SK-N-SH (cell line): ENCODE results near the gene ELP1. TPM values are rescaled to one million over a fixed set of nuclear protein-coding genes. Genes with fewer than 3 reads are reported as not detected.

Experiments used
- CTCF ChIA-PET: fragments of 300-600, 350-600 bp; formaldehyde crosslinking; extraction: SDS; loops from one replicate; lab custom pipeline; 2021; lab: Yijun Ruan, JAX
- POLR2A ChIA-PET: fragments of 350-600 bp; sonication (Branson Sonifier 250); formaldehyde crosslinking; extraction: SDS; loops from one replicate; lab custom pipeline; 2020; ENCODE audit warnings: antibody characterized with exemption, inconsistent platforms; lab: Yijun Ruan, JAX
- DNase-seq: peaks from one replicate; pipeline ENCODE4 v3.0.0; 2012
- H2AFZ ChIP-seq: fragments of 200-600 bp; sonication (generic); 2 replicates; pipeline ENCODE4 v1.8.1; 2016; ENCODE audit warnings: antibody characterized with exemption, mild to moderate bottlenecking, low read depth
- H3F3A ChIP-seq: fragments of 200-600 bp; sonication (generic); replicated peaks from 2 replicates; pipeline ENCODE3; 2016; ENCODE audit warnings: antibody characterized with exemption, mild to moderate bottlenecking; ENCODE audit not compliant: insufficient read depth
- H3K27ac ChIP-seq, 2 experiments: fragments of 200-500 bp in 1 of 2; fragments of 200-600 bp in 1 of 2; sonication (Bioruptor generic) in 1 of 2; sonication (generic), shearing (Covaris generic) in 1 of 2; 2 replicates each; pipeline versions ENCODE4 v1.5.1 to v1.6.1; 2014 to 2016; ENCODE audit warnings: low read depth in 2 of 2, inconsistent platforms in 1 of 2, low read length in 1 of 2, mild to moderate bottlenecking in 1 of 2, mixed read lengths in 1 of 2
- H3K27me3 ChIP-seq: fragments of 200-600 bp; sonication (generic), shearing (Covaris generic); 2 replicates; pipeline ENCODE4 v1.6.1; 2016; ENCODE audit warnings: mixed run types; ENCODE audit not compliant: insufficient read depth
- H3K36me3 ChIP-seq, 2 experiments: fragments of 200-500 bp in 1 of 2; fragments of 200-600 bp in 1 of 2; sonication (Bioruptor generic) in 1 of 2; sonication (generic) in 1 of 2; replicated peaks in 1 of 2; 2 replicates each; pipeline versions ENCODE3 to v1.5.1; 2014 to 2016; ENCODE audit warnings: low read length in 1 of 2, mild to moderate bottlenecking in 1 of 2; ENCODE audit not compliant: insufficient read depth in 2 of 2, control insufficient read depth in 1 of 2
- H3K4me1 ChIP-seq, 2 experiments: fragments of 200-500 bp in 1 of 2; fragments of 200-600 bp in 1 of 2; sonication (Bioruptor generic) in 1 of 2; sonication (generic), shearing (Covaris generic) in 1 of 2; 2 replicates each; pipeline versions ENCODE4 v1.5.1 to v1.6.1; 2014 to 2016; ENCODE audit warnings: low read depth in 1 of 2, low read length in 1 of 2, mixed run types in 1 of 2; ENCODE audit not compliant: insufficient read depth in 2 of 2, control insufficient read depth in 1 of 2
- H3K4me2 ChIP-seq: fragments of 200-600 bp; sonication (generic), shearing (Covaris generic); 2 replicates; pipeline ENCODE4 v1.6.1; 2017; ENCODE audit warnings: mixed run types
- H3K4me3 ChIP-seq, 2 experiments: fragments of 200-500 bp in 1 of 2; fragments of 200-600 bp in 1 of 2; sonication (Bioruptor generic) in 1 of 2; sonication (generic), shearing (Covaris generic) in 1 of 2; 2 replicates each; pipeline versions ENCODE4 v1.5.1 to v1.8.1; 2014 to 2016; ENCODE audit warnings: low read depth in 2 of 2, inconsistent platforms in 1 of 2, low read length in 1 of 2, mild to moderate bottlenecking in 1 of 2, mixed read lengths in 1 of 2, moderate library complexity in 1 of 2
- H3K79me2 ChIP-seq: fragments of 200-600 bp; sonication (generic); 2 replicates; pipeline ENCODE4 v1.8.1; 2017; ENCODE audit warnings: mild to moderate bottlenecking; ENCODE audit not compliant: insufficient read depth
- H3K9ac ChIP-seq: fragments of 200-600 bp; sonication (generic); 2 replicates; pipeline ENCODE4 v1.6.1; 2017; ENCODE audit warnings: mixed run types
- H3K9me2 ChIP-seq: fragments of 200-600 bp; sonication (generic); 2 replicates; pipeline ENCODE4 v1.6.1; 2017; ENCODE audit warnings: mixed run types
- H3K9me3 ChIP-seq: fragments of 200-600 bp; sonication (generic); 2 replicates; pipeline ENCODE4 v1.6.1; 2017; ENCODE audit warnings: mixed run types, mild to moderate bottlenecking, moderate library complexity
- H4K20me1 ChIP-seq: fragments of 200-600 bp; sonication (generic); 2 replicates; pipeline ENCODE4 v1.6.1; 2017; ENCODE audit warnings: mild to moderate bottlenecking, mixed run types; ENCODE audit not compliant: insufficient read depth
- CHD2 ChIP-seq: fragments of 150-350 bp; IDR thresholded peaks from 2 replicates; pipeline ENCODE4 v1.6.1; 2018; ENCODE audit warnings: low read length; ENCODE audit not compliant: partially characterized antibody
- ELF1 ChIP-seq: IDR thresholded peaks from 2 replicates; pipeline ENCODE4 v1.4.0; 2012
- GATA2 ChIP-seq: sonication (generic); formaldehyde crosslinking; IDR thresholded peaks from 2 replicates; pipeline ENCODE4 v1.5.0; 2020; ENCODE audit warnings: mild to moderate bottlenecking, missing genetic modification reagents
- MXI1 ChIP-seq: IDR thresholded peaks from 2 replicates; pipeline ENCODE4 v1.6.1; 2012; ENCODE audit warnings: mild to moderate bottlenecking, low read depth, low read length, improper control_type of control experiment
- NFIC ChIP-seq: IDR thresholded peaks from 2 replicates; pipeline ENCODE4 v1.4.0; 2012; ENCODE audit warnings: borderline replicate concordance
- NRF1 ChIP-seq: IDR thresholded peaks from 2 replicates; pipeline ENCODE4 v1.6.1; 2012; ENCODE audit warnings: low read depth, mild to moderate bottlenecking, low read length
- POLR2AphosphoS5 ChIP-seq: IDR thresholded peaks from 2 replicates; pipeline ENCODE4 v1.6.1; 2012; ENCODE audit warnings: low read depth, low read length
- RXRA ChIP-seq: IDR thresholded peaks from 2 replicates; pipeline ENCODE4 v1.4.0; 2012; ENCODE audit warnings: low read depth, mild to moderate bottlenecking, borderline replicate concordance
- SIN3A ChIP-seq: IDR thresholded peaks from 2 replicates; pipeline ENCODE4 v1.6.1; 2012; ENCODE audit warnings: low read depth, mild to moderate bottlenecking, low read length, moderate library complexity, borderline replicate concordance
- SMC3 ChIP-seq: IDR thresholded peaks from 2 replicates; pipeline ENCODE4 v1.6.1; 2012; ENCODE audit warnings: low read depth, low read length, improper control_type of control experiment
- TEAD4 ChIP-seq: IDR thresholded peaks from 2 replicates; pipeline ENCODE4 v1.4.0; 2012; ENCODE audit warnings: mild to moderate bottlenecking, borderline replicate concordance; ENCODE audit not compliant: insufficient read depth
- YY1 ChIP-seq: IDR thresholded peaks from 2 replicates; pipeline ENCODE4 v1.4.0; 2012; ENCODE audit warnings: low read depth, mild to moderate bottlenecking
- WGBS: methylation state at CpG from one replicate; pipeline ENCODE4 v1.1.6; 2017; ENCODE audit warnings: low lambda C conversion rate; 5-methylcytosine and 5-hydroxymethylcytosine counted together
- polyA plus RNA-seq, 3 experiments: library from polyadenylated mRNA; depleted of rRNA; stranded (reverse); fragments of >200 nt; gene quantifications; 2 replicates each; pipeline ENCODE4 v1.2.3, GENCODE V29; 2012
- TF ChIP-seq, protein P1 (sequence below): IDR thresholded peaks from 2 replicates; pipeline ENCODE4; 2012
- TF ChIP-seq, protein P2 (sequence below): fragments of 200-600 bp; sonication (generic); IDR thresholded peaks from 2 replicates; pipeline ENCODE4 v1.6.1; 2017; ENCODE audit warnings: antibody characterized with exemption, mild to moderate bottlenecking, moderate library complexity
- TF ChIP-seq, protein P3 (sequence below): IDR thresholded peaks from 2 replicates; pipeline ENCODE4 v1.4.0; 2012; ENCODE audit warnings: low read depth, borderline replicate concordance
- TF ChIP-seq, protein P4 (sequence below): IDR thresholded peaks from 2 replicates; pipeline ENCODE4 v1.4.0; 2012; ENCODE audit warnings: low read depth
- TF ChIP-seq, protein P5 (sequence below): IDR thresholded peaks from 2 replicates; pipeline ENCODE4 v1.6.1; 2012; ENCODE audit warnings: mild to moderate bottlenecking, low read depth, low read length, moderate library complexity
- TF ChIP-seq, protein P6 (sequence below): fragments of 150-350 bp; IDR thresholded peaks from 2 replicates; pipeline ENCODE4 v1.6.1; 2017; ENCODE audit warnings: antibody characterized with exemption, low read length, low read depth, borderline replicate concordance

ELP1 gene, protein sequence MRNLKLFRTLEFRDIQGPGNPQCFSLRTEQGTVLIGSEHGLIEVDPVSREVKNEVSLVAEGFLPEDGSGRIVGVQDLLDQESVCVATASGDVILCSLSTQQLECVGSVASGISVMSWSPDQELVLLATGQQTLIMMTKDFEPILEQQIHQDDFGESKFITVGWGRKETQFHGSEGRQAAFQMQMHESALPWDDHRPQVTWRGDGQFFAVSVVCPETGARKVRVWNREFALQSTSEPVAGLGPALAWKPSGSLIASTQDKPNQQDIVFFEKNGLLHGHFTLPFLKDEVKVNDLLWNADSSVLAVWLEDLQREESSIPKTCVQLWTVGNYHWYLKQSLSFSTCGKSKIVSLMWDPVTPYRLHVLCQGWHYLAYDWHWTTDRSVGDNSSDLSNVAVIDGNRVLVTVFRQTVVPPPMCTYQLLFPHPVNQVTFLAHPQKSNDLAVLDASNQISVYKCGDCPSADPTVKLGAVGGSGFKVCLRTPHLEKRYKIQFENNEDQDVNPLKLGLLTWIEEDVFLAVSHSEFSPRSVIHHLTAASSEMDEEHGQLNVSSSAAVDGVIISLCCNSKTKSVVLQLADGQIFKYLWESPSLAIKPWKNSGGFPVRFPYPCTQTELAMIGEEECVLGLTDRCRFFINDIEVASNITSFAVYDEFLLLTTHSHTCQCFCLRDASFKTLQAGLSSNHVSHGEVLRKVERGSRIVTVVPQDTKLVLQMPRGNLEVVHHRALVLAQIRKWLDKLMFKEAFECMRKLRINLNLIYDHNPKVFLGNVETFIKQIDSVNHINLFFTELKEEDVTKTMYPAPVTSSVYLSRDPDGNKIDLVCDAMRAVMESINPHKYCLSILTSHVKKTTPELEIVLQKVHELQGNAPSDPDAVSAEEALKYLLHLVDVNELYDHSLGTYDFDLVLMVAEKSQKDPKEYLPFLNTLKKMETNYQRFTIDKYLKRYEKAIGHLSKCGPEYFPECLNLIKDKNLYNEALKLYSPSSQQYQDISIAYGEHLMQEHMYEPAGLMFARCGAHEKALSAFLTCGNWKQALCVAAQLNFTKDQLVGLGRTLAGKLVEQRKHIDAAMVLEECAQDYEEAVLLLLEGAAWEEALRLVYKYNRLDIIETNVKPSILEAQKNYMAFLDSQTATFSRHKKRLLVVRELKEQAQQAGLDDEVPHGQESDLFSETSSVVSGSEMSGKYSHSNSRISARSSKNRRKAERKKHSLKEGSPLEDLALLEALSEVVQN (N-terminal part only)
- 19.1 and 25.2 TPM in 2 replicates for polyA plus RNA-seq (2012; rRNA removed)
- 18.1 TPM in 2 replicates for polyA plus RNA-seq (2012; cell fraction: cytosol; rRNA removed)
- 42.6 and 74.0 TPM in 2 replicates for polyA plus RNA-seq (2012; cell fraction: nucleus; rRNA removed)

DNA sequence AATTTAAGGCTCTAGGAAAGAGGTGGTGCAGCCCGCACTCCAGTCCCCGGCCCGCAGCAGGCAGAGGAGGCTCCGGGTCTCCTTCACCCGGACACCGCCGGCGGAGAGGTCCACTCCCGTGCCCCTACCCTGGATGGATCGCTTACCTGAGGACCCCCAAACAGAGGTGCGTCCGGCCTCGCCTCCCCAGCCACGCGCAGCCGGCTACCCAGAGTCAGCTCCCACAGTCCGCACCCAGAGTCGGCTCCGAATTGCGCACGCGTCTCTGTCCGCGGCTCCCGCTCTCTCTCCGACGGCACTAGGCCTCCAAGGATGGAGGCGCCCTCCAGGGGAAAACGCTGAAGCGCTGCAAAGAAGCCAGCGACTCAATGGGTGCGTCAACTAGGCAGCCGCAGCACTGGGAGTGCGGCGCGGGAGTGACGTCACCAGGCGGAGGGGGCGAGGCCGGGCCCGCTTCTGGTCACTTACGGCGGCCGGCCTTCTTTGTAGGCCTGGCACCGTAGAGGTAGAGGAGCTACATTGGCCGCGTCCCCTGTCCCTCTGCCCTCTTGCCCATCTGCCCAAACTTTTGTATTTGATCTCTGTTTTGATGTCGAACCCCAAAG, at the start of gene ELP1:
Gene ELP1, minus strand, starts transcription at position 407 of the 605 bp plus-strand sequence. CDS start 2,978 bp downstream, outside the sequence.
- no peaks in the 10 kb centered on the region for H3K9me2 ChIP-seq
- ChIA-PET CTCF (no interaction called here), POLR2A (interaction anchor here (0.8 kb wide), 1 partner anchor 9 kb away, joined by 3 read pairs; no protein-coding TSS in a partner anchor)
- H3K36me3 ChIP-seq: peaks cover 24 to 38% of the 10 kb centered on the region in 2 experiments
- peak; percentile 94 for DNase-seq
- no peaks in the 10 kb centered on the region for H3K27me3 ChIP-seq
- peak within 1 kb of the TSS; percentile 82 for H2AFZ ChIP-seq
- peaks cover 8 to 9% of the 10 kb centered on the region in 2 experiments; a peak in 3 of 4 replicates for H3K4me1 ChIP-seq
- H3K4me2 ChIP-seq: peak within 1 kb of the TSS; percentile 94
- H3K4me3 ChIP-seq: peak within 1 kb of the TSS; percentile 84 to 99
- WGBS: 0% methylated on average over 4 of the region's 48 CpGs
- peak within 1 kb of the TSS; percentile 72 for H3K9ac ChIP-seq
- peaks cover 58% of the 10 kb centered on the region for H3K79me2 ChIP-seq
- peaks cover 7% of the 10 kb centered on the region for H3F3A ChIP-seq
- H4K20me1 ChIP-seq: no peaks in the 10 kb centered on the region
- no peaks in the 10 kb centered on the region for H3K9me3 ChIP-seq
- H3K27ac ChIP-seq: peak within 1 kb of the TSS; percentile 78 to 94
- TF ChIP-seq SIN3A (peak; percentile 79; the same call in 1 of the 2 replicates), TEAD4 (no peak), ELF1 (no peak; the same call in 1 of the 2 replicates), CHD2 (peak; percentile 24), YY1 (peak; percentile 63; the same call in 1 of the 2 replicates), MXI1 (peak; percentile 14; the same call in 1 of the 2 replicates), RXRA (no peak), GATA2 (CRISPR knock-in tag) (no peak), SMC3 (peak; percentile 14; the same call in 1 of the 2 replicates), NRF1 (peak; percentile 53; the same call in 1 of the 2 replicates), NFIC (no peak), POLR2AphosphoS5 (peak; percentile 65)
- TF ChIP-seq, protein P1, sequence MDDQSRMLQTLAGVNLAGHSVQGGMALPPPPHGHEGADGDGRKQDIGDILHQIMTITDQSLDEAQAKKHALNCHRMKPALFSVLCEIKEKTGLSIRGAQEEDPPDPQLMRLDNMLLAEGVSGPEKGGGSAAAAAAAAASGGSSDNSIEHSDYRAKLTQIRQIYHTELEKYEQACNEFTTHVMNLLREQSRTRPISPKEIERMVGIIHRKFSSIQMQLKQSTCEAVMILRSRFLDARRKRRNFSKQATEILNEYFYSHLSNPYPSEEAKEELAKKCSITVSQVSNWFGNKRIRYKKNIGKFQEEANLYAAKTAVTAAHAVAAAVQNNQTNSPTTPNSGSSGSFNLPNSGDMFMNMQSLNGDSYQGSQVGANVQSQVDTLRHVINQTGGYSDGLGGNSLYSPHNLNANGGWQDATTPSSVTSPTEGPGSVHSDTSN: no peak
- TF ChIP-seq, protein P2, sequence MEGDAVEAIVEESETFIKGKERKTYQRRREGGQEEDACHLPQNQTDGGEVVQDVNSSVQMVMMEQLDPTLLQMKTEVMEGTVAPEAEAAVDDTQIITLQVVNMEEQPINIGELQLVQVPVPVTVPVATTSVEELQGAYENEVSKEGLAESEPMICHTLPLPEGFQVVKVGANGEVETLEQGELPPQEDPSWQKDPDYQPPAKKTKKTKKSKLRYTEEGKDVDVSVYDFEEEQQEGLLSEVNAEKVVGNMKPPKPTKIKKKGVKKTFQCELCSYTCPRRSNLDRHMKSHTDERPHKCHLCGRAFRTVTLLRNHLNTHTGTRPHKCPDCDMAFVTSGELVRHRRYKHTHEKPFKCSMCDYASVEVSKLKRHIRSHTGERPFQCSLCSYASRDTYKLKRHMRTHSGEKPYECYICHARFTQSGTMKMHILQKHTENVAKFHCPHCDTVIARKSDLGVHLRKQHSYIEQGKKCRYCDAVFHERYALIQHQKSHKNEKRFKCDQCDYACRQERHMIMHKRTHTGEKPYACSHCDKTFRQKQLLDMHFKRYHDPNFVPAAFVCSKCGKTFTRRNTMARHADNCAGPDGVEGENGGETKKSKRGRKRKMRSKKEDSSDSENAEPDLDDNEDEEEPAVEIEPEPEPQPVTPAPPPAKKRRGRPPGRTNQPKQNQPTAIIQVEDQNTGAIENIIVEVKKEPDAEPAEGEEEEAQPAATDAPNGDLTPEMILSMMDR: peak; percentile 40
- TF ChIP-seq, protein P3, sequence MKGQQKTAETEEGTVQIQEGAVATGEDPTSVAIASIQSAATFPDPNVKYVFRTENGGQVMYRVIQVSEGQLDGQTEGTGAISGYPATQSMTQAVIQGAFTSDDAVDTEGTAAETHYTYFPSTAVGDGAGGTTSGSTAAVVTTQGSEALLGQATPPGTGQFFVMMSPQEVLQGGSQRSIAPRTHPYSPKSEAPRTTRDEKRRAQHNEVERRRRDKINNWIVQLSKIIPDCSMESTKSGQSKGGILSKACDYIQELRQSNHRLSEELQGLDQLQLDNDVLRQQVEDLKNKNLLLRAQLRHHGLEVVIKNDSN: no peak
- TF ChIP-seq, protein P4, sequence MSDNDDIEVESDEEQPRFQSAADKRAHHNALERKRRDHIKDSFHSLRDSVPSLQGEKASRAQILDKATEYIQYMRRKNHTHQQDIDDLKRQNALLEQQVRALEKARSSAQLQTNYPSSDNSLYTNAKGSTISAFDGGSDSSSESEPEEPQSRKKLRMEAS: peak; percentile 80
- TF ChIP-seq, protein P5, sequence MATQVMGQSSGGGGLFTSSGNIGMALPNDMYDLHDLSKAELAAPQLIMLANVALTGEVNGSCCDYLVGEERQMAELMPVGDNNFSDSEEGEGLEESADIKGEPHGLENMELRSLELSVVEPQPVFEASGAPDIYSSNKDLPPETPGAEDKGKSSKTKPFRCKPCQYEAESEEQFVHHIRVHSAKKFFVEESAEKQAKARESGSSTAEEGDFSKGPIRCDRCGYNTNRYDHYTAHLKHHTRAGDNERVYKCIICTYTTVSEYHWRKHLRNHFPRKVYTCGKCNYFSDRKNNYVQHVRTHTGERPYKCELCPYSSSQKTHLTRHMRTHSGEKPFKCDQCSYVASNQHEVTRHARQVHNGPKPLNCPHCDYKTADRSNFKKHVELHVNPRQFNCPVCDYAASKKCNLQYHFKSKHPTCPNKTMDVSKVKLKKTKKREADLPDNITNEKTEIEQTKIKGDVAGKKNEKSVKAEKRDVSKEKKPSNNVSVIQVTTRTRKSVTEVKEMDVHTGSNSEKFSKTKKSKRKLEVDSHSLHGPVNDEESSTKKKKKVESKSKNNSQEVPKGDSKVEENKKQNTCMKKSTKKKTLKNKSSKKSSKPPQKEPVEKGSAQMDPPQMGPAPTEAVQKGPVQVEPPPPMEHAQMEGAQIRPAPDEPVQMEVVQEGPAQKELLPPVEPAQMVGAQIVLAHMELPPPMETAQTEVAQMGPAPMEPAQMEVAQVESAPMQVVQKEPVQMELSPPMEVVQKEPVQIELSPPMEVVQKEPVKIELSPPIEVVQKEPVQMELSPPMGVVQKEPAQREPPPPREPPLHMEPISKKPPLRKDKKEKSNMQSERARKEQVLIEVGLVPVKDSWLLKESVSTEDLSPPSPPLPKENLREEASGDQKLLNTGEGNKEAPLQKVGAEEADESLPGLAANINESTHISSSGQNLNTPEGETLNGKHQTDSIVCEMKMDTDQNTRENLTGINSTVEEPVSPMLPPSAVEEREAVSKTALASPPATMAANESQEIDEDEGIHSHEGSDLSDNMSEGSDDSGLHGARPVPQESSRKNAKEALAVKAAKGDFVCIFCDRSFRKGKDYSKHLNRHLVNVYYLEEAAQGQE: 0 out of 2 replicates have a peak, but pooled peaks have one; percentile 44
- TF ChIP-seq, protein P6, sequence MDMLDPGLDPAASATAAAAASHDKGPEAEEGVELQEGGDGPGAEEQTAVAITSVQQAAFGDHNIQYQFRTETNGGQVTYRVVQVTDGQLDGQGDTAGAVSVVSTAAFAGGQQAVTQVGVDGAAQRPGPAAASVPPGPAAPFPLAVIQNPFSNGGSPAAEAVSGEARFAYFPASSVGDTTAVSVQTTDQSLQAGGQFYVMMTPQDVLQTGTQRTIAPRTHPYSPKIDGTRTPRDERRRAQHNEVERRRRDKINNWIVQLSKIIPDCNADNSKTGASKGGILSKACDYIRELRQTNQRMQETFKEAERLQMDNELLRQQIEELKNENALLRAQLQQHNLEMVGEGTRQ: no peak
